ENCODE data around the gene TRAP1. TPM values are rescaled to one million over a fixed set of nuclear protein-coding genes. Genes with fewer than 3 reads are reported as not detected.

Gene TRAP1
- polyA plus RNA-seq, 3 donors: 22.8 to 54.0 (median 22.9) TPM

DNA sequence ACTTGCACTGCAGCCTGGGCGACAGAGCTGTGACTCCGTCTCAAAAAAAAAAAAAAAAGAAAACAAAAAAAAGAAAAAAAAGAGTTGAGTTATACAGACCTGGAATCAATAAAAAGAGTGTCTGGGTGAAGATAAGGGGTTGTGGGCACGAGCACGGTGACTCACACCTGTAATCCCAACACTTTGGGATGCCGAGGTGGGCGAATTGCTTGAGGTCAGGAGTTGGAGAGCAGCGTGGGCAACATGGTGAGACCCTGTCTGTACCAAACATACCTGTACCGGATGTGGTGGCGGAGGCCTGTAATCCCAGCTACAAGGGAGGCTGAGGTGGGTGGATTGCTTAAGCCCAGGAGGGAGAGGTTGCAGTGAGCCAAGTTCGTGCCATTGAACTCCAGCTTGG lies 1.3 kb upstream of the TRAP1 start:
- H3K27me3 Mint-ChIP-seq (ENCODE audit: low read depth in 3 of 3): peaks cover 1 to 6% (median 3%) of the 10 kb centered on the region in 3 donors
- Histone ChIP-seq H4K20me1 (ENCODE audit: insufficient read depth, low read length) (no peaks in the 10 kb centered on the region), H3K36me3 (replicated peaks in 1 of 2; ENCODE audit: control insufficient read depth in 1 of 2, insufficient read depth in 2 of 2, low read length in 2 of 2) (peaks cover 0 to 4% of the 10 kb centered on the region in 2 donors), H3K27ac (ENCODE audit: low read depth in 1 of 2, low read length in 2 of 2) (no peak overlapping the region), H3K9me3 (replicated peaks in 1 of 2; ENCODE audit: control insufficient read depth in 1 of 2, insufficient read depth in 1 of 2, low read length in 2 of 2) (no peaks in the 10 kb centered on the region), H3K27me3 (ENCODE audit: control insufficient read depth in 2 of 2, insufficient read depth in 2 of 2, low read length in 2 of 2) (no peaks in the 10 kb centered on the region), H3K79me2 (ENCODE audit: insufficient read depth, low read length) (peaks cover 11% of the 10 kb centered on the region), H3K4me3 (replicated peaks in 1 of 3; ENCODE audit: low read depth in 2 of 3, low read length in 3 of 3) (no peak overlapping the region), H2AFZ (ENCODE audit: insufficient read depth, low read depth, low read length, poor library complexity, severe bottlenecking) (no peak overlapping the region), H3K4me2 (replicated peaks; ENCODE audit: extremely low read depth, low read length, poor library complexity, severe bottlenecking) (no peak overlapping the region), H3K4me1 (ENCODE audit: control insufficient read depth in 1 of 2, insufficient read depth in 2 of 2, low read length in 2 of 2) (peaks cover 15 to 19% of the 10 kb centered on the region in 2 donors), H3K9ac (ENCODE audit: insufficient read depth, low read length, poor library complexity, severe bottlenecking) (no peak overlapping the region)
- peak overlapping the region in 2 of 7 donors; percentile 50 to 85 for H3K27ac Mint-ChIP-seq
- peaks cover 14% of the 10 kb centered on the region for H3K4me1 Mint-ChIP-seq
- intact Hi-C loops (cut with micrococcal nuclease): no loop called here
- peaks cover 6 to 12% of the 10 kb centered on the region in 2 donors for H3K36me3 Mint-ChIP-seq
- no peak for DNase-seq
- H3K4me3 Mint-ChIP-seq: no peak overlapping the region
- peaks cover 0 to 2% (median 0%) of the 10 kb centered on the region in 7 donors for H3K9me3 Mint-ChIP-seq
- 96% methylated on average over 7 of the region's 10 CpGs for WGBS (ENCODE audit: insufficient coverage)
- no peak for TF ChIP-seq CTCF (IDR thresholded peaks at IDR 0.05)

DNA sequence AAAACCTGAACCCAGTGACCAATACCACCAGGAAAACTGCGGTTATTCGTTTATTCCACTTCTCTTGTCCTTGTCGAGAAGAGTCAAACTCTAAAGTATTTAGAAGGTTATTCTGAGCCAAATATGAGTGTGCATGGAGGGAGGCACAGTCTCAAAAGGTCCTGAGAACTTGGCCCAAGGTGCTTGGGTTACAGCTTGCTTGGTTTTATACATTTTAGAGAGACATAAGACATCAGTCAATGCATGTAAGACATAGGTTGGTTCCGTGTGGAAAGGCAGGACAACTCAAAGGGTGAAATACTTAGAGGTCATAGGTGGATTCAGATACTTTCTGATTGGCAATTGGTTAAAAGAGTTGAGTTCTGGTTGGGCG lies 681 bp upstream of the TRAP1 start:
- no peaks in the 10 kb centered on the region for H4K20me1 ChIP-seq (ENCODE audit: insufficient read depth, low read length)
- H3K27ac Mint-ChIP-seq: peak overlapping the region; percentile 84 to 95 (median 91)
- H3K27me3 Mint-ChIP-seq (ENCODE audit: low read depth in 3 of 3): peaks cover 1 to 6% (median 3%) of the 10 kb centered on the region in 3 donors
- H3K4me3 Mint-ChIP-seq: peak overlapping the region; percentile 76 to 89
- H3K4me1 ChIP-seq (ENCODE audit: control insufficient read depth in 1 of 2, insufficient read depth in 2 of 2, low read length in 2 of 2): peaks cover 15 to 19% of the 10 kb centered on the region in 2 donors
- H3K4me1 Mint-ChIP-seq: peaks cover 14% of the 10 kb centered on the region
- H3K4me2 ChIP-seq (replicated peaks; ENCODE audit: extremely low read depth, low read length, poor library complexity, severe bottlenecking): peak overlapping the region; percentile 94
- H2AFZ ChIP-seq (ENCODE audit: insufficient read depth, low read depth, low read length, poor library complexity, severe bottlenecking): peak overlapping the region; percentile 94
- DNase-seq: no peak
- peak overlapping the region; percentile 89 for H3K9ac ChIP-seq (ENCODE audit: insufficient read depth, low read length, poor library complexity, severe bottlenecking)
- H3K27ac ChIP-seq (ENCODE audit: low read depth in 1 of 2, low read length in 2 of 2): peak overlapping the region; percentile 46 to 94
- H3K79me2 ChIP-seq (ENCODE audit: insufficient read depth, low read length): peaks cover 11% of the 10 kb centered on the region
- peak overlapping the region; percentile 48 to 85 (median 56) for H3K4me3 ChIP-seq (replicated peaks in 1 of 3; ENCODE audit: low read depth in 2 of 3, low read length in 3 of 3)
- peaks cover 11 to 18% of the 10 kb centered on the region in 2 donors for H3K36me3 Mint-ChIP-seq
- TF ChIP-seq CTCF (IDR thresholded peaks at IDR 0.05): no peak
- intact Hi-C loops (cut with micrococcal nuclease): no loop called here
- peaks cover 0 to 8% of the 10 kb centered on the region in 2 donors for H3K36me3 ChIP-seq (replicated peaks in 1 of 2; ENCODE audit: control insufficient read depth in 1 of 2, insufficient read depth in 2 of 2, low read length in 2 of 2)
- H3K9me3 Mint-ChIP-seq: peaks cover 0 to 2% (median 0%) of the 10 kb centered on the region in 7 donors
- no peaks in the 10 kb centered on the region for H3K9me3 ChIP-seq (replicated peaks in 1 of 2; ENCODE audit: control insufficient read depth in 1 of 2, insufficient read depth in 1 of 2, low read length in 2 of 2)
- 79% methylated on average over 2 of the region's 5 CpGs for WGBS (ENCODE audit: insufficient coverage)
- H3K27me3 ChIP-seq (ENCODE audit: control insufficient read depth in 2 of 2, insufficient read depth in 2 of 2, low read length in 2 of 2): no peaks in the 10 kb centered on the region

All from CD14-positive monocyte (primary cell).